NCI-H510A treated with DMSO at 0.1 percent for 48 hours (cell line): ENCODE data around the gene ZFYVE27.
A peak's percentile ranks its signal among the peaks of the same experiment; 100 is the strongest.

Source experiments
- DNase-seq: peaks from one replicate; lab custom pipeline; 2025; lab: John Stamatoyannopoulos, UW

Gene ZFYVE27

DNA sequence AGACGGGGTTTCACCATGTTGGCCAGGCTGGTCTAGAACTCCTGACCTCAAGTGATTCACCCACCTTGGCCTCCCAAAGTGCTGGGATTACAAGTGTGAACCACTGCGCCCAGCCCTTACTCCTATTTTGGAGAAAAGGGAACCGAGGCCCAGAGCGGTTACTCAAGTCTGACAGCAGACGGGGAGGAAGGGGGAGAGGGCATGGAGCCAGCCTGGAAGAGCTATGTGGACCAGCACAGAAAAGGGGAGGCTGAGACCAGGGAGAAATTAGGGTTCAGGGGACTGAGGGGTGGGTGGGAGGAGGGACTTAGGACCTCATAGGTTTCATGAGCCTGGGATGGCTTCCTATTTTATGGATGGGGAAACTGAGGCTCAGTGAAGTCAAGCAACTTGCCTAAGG lies 33.3 kb downstream of the ZFYVE27 start:
- no peak for DNase-seq

DNA sequence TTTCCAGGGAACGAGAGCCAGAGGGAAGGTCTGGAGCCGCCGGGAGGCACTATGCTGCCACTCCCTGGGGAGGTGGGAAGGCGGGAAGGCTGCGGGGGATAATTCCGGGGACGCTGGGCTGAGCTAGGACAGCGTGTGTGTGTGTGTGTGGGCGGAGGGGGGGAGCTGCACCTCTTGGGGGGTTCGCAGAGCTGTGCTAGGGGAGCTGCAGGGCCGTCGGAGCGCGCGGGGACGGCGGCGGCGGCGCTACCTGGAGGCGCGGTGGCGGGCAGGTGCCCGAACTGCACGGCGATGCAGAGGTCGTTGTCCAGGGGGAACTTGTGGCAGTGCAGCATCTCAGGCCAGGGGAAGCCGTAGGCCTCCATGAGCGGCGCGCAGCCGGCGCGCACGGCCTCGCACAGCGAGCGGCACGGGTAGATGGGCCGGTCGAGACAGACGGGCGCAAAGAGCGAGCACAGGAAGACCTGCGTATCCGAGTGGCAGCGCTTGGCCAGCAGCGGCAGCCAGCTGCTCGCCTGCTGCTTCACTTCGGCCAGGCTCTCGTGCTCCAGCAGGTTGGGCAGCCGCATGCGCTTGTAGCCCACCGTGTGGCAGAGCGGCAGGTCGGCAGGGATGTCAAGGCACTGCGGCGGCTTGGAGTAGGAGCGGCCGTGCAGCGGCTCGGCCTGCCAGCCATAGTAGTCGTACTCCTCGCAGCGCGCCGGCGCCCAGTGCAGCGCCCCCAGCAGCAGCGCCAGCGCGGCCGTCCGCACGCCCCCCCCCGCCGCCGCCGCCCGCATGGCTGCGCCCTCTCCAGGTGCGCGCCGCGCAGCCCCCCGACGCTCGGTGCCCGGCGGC lies 34.3 kb downstream of the ZFYVE27 start:
- DNase-seq, result no peak

GRCh38 chr10:97771913-97772823 lies 35.2 kb downstream of the ZFYVE27 start, which contains the start of gene SFRP5:
TSS of gene SFRP5 (minus strand) at chr10:97771999. CDS start at chr10:97771833, 166 bp downstream.
- peak; percentile 32 for DNase-seq

DNA sequence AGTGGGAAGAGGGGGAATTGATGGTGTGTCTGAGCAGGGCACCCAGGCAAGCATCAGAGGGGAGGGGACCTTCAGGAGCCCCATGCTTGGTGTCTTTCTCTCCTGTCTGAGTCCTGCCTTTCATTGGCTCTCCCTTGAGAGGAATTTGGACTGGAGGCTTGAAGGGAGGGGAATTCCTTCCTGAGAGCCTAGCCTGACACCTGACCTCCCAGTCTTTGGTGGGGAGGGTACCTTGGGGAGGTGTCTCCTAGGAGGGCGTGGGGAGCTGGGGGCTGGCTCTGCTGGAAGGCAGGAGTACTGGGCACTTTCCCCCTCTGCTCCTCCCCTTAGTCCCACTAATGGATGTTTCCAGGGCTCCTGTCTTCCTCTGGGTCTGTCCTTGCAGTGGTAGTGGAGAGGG lies 36.2 kb downstream of the ZFYVE27 start:
- DNase-seq, result no peak

DNA sequence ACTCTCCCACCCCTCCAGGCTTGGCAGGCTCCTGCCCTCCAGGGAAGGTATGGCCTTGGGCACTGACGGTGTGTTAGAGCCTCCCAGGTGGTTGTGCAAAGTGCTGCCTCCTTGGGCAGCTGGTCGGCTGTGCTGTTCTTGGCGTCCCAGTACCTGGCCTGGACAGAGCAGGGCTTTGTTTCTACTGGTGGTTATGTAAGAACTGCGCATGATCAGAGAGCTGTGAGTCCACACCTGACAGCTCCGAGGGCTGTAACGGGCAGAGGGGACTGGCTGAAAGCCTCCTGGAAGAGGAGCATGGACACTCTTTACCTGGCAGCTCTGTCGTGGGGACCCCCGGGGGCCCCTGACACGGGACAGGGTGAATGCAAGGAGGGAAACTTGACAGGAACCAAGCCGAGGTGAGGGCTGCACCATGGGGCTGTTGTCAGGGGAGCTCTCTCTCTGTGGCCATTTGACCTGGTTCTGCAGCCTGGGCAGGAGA lies 37.9 kb downstream of the ZFYVE27 start:
- DNase-seq, result no peak

DNA sequence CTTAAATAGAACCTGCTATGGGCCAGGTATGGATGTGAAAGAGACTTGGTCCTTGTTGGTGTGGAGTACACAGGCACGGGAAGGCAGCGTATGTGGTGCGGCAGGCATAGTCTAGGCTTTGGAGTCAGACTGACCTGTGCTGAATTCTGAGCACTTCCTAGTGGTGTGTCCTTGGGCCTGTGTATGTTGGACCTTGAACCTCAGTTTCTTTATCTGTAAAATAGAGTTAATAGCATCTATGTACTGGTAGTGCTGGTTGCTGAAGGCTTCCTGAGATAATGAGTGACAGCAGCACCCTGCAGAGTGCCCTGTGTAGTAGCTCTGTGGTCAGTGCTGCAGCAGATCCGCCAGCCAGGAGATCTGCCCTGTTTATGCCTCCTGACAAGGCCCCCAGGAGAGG lies 40.2 kb downstream of the ZFYVE27 start:
- DNase-seq, result no peak

DNA sequence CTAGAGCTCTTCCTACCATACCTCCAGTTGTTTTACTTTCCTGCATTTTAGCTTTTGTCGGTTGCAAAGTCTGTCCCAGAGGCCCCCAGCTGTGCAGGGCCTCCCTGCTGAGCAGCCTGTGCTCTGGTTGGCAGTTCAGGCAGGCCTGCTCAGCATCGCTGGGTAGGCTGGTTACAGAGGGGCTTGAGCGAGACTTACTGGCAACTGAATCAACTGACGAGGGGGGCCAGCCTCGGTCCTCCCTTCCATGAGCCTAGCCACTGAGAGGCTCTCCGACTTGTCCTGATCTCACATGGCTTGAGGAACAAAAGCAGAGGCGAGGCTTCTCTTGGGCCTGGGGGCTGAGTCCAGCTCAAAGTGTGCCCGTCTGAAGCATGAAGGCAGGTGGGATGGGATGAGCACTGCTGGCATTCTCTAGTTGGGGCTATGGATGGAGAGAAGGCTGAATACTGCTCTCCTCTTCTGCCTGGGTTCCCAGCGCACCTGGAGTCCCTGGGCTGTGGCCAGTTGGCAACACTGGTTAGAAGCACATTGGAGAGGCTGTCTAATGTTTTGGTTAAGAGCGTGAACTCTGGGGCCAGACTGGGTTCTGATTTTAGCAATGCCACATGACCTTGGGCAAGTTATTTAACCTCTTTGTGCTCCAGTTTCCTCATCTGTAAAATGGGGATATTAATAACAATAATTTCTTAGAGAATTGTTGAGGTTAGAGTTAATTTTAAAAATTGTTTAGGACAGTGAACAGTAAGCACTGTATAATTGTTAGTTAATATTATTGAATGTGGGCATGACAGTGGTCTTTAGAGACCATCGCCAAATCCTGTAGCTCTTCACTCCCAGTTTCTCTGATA lies 41.7 kb downstream of the ZFYVE27 start:
- no peak for DNase-seq

DNA sequence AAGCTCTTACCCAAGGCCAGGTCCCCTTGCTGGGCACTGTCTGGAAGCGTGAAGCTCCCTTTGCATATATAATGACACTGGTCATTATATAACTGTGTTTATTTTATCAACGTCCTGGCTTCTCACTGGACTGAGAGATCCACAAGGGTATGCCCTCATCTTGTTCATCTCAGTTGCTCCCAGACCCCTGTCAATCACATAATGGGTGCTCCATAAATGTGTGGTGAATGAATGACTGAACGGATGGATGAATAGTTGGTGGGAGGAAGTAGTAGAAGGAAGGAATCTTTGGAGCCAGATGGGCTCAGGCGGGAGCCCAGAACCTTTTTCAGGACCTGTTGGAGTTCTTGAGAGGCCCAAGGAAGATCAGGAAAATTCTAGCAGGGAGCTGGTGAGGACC lies 42.6 kb downstream of the ZFYVE27 start:
- no peak for DNase-seq

DNA sequence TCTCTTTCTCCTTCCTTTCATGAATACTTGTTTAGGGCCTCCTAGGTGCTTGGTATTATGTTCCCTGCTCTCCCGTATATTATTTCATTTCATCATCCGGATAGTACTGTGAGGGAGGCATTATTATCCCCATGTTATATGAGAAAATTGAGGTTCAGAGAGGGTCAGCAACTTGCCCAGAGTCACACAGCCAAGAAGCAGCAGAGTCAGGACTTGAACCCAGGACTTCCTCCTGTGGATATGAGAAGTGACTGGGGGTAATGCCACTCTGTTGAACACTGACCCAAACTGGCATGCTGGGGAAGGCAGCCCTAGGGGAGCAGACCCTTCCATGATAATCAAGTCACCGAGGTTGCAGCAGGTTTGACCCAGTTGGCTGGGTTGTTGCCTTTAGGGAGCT lies 43.0 kb downstream of the ZFYVE27 start:
- DNase-seq, result no peak

GRCh38 chr10:97780841-97781617 lies 44.1 kb downstream of the ZFYVE27 start:
- no peak for DNase-seq

- DNase-seq, result no peak
Measured at GRCh38 chr10:97781618-97782331, 44.8 kb downstream of the ZFYVE27 start.

DNA sequence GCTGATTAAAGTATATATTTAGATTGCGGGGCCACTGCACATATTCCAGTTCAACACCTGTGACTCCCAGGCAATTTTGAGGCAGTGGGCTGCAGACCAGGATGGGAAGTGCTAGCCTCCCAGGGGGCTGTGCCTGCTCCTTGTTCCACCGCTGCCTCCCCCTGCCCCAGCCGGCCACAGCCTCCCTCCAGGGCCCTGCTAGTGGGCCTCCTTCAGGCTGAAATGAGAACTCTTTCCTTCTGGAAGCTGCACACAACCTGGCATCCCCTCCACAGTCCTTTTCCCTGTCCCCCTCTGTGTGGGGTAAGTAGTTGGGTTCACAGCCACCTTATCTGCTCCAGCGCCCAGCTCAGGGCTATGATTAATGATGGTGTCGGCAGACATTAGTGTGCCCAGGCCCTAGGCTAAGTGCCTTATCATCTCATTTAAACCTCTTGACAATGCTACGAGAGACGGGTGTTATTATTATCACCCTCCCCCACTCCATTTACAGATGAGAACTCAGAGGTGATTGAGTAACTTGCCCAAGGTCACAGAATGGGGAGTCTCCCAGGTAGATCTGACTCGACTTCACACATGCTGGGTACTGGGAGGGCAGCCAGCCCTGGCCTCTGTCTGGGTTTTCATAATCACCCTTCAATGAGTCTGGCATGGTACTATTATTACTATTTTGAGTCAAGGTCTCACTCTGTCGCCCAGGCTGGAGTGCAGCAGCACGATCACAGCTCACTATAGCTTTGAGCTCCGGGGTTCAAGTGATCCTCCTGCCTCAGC lies 45.7 kb downstream of the ZFYVE27 start:
- DNase-seq, result no peak

- DNase-seq, result no peak
Measured at GRCh38 chr10:97784200-97784810, 47.4 kb downstream of the ZFYVE27 start.

DNA sequence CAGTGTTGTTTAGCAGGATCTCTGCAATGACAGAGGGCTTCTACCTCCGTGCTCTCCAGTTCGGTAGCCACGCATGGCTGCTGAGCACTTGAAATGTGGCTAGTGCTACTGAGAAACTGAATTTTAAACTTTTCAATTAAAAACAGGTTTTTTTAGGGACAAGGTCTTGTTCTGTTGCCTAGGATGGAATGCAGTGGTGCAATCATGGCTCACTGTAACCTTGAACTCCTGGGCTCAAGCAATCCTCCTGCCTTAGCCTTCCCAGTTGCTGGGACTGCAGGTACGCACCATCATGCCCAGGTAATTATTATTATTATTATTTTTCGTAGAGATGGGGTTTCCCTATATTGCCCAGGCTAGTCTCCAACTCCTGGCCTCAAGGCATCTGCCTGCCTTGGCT lies 48.3 kb downstream of the ZFYVE27 start:
- no peak for DNase-seq

- no peak for DNase-seq
Measured at GRCh38 chr10:97785731-97786130, 48.8 kb downstream of the ZFYVE27 start.

DNA sequence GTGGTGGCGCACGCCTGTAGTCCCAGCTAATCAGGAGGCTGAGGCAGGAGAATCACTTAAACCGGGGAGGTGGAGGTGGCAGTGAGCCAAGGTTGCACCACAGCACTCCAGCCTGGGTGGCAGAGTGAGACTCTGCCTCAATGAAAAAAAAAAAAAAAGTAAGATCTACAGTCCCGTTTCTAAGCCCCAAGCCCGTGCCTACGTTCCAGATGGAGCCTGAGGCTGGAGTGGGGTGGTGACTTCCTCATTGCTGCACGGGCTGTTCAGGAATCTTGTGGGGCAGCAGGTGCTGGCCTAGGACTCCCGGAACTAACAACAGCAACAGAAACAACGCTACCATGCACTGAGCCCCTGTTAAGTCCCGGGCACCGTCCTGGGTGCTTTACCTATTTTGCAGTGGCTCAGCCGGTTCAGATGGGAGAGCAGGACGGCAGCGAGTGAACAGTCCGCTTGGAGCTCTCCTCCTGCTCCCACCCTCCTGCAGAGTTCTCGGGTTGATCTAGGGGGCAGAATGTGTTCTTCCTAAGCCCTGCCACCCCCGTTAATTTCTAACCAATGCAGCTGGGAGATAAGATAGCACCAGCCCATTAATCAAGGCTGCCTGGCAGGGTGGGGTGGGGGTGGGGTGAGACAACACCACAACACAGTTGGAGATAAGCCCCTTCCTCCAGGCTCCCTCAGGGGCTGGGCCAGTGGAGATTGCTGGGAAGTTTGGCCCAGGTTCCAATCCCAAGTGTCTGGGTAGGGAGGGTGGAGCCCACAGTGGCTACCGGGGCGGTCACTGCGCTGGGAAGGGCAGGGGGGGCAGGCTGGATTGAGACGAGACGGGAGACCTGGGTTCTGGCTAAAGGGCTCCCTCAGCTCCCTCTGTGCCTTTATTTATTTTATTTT lies 51.9 kb downstream of the ZFYVE27 start:
- DNase-seq, result no peak

DNA sequence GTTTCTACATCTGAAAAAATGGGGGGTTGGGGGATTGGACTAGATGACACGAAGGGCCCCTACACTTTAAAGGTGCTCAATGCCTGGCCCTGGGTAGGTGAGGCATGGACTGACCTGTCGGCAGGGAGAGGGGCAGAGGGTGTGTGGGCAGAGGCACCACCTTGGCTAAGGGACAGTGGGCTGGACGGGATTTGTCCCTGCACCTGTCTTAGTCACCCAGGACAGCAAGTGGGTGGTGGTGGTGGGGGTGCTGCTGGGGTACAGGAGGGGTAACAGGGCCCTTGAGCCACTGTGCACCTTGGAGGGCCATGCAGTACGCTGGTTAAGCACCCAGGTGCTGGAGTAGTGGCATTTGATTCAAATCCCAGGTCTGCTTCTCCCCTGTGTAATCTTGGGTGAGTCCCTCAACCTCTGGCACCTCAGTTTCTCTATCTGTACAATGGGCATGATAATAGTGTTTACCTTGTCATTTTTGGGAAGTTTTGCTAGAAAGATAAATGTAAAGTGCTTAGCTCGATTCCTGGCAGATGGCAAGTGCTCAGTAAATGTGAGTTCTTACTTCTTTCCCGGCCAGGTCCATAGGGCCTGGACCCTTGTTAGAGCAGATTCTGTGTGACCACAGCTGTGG lies 53.0 kb downstream of the ZFYVE27 start:
- DNase-seq, result no peak
